IMR-90 (cell line): ENCODE measurements around the gene STK33. TPM values are rescaled to one million over a fixed set of nuclear protein-coding genes. Genes with fewer than 3 reads are reported as not detected.

Source experiments
- ATAC-seq: fragments of 200-7000 bp; cut with Tn5 transposase; 2 replicates; pipeline ENCODE4 v1.9.1; 2020; ENCODE audit warnings: low read depth, mild to moderate bottlenecking, moderate library complexity
- BruUV-seq: library from RNA; stranded (reverse); fragments of 400-500 nt; replicated peaks from 2 replicates; lab custom pipeline; 2021; lab: Mats Ljungman, UMichigan
- CTCF ChIA-PET: fragments of 300-600 bp; formaldehyde crosslinking; extraction: SDS; loops from one replicate; lab custom pipeline; 2021; ENCODE audit warnings: antibody characterized with exemption; lab: Yijun Ruan, JAX
- POLR2A ChIA-PET: fragments of 300-600 bp; sonication (Branson Sonifier 250); formaldehyde crosslinking; loops from one replicate; lab custom pipeline; 2022; ENCODE audit warnings: antibody characterized with exemption; ENCODE audit not compliant: unreplicated experiment; lab: Charles Lee
- DNase-seq: peaks from one replicate; pipeline ENCODE4 v3.0.0; 2013
- H2AFZ ChIP-seq: replicated peaks from 2 replicates; pipeline ENCODE3; 2013; ENCODE audit warnings: low read length, mild to moderate bottlenecking; ENCODE audit not compliant: poor library complexity
- H2AK5ac ChIP-seq: 2 replicates; pipeline ENCODE4 v1.6.1; 2013; ENCODE audit warnings: low read depth, low read length, inconsistent platforms
- H2AK9ac ChIP-seq: replicated peaks from 2 replicates; pipeline ENCODE3; 2013; ENCODE audit warnings: mild to moderate bottlenecking, low read depth, low read length, moderate library complexity; ENCODE audit not compliant: poor library complexity
- H2BK120ac ChIP-seq: 2 replicates; pipeline ENCODE4 v1.6.1; 2013; ENCODE audit warnings: low read depth, low read length, inconsistent platforms
- H2BK15ac ChIP-seq: 3 replicates; pipeline ENCODE4 v1.6.1; 2013; ENCODE audit warnings: low read depth, low read length, inconsistent platforms
- H2BK20ac ChIP-seq: 2 replicates; pipeline ENCODE4 v1.6.1; 2013; ENCODE audit warnings: low read depth, mild to moderate bottlenecking, inconsistent platforms, low read length, moderate library complexity
- H2BK5ac ChIP-seq: 2 replicates; pipeline ENCODE4 v1.6.1; 2013; ENCODE audit warnings: mild to moderate bottlenecking, low read depth, low read length, inconsistent platforms; ENCODE audit not compliant: poor library complexity, severe bottlenecking
- H3K14ac ChIP-seq: replicated peaks from 2 replicates; pipeline ENCODE4 v1.6.1; 2013; ENCODE audit warnings: low read depth, low read length, inconsistent platforms
- H3K18ac ChIP-seq: 2 replicates; pipeline ENCODE4 v1.6.1; 2013; ENCODE audit warnings: low read depth, low read length, control low read depth
- H3K23ac ChIP-seq: 2 replicates; pipeline ENCODE4 v1.6.1; 2013; ENCODE audit warnings: low read depth, low read length, inconsistent platforms
- H3K27ac ChIP-seq: 2 replicates; pipeline ENCODE4 v1.5.1; 2013; ENCODE audit warnings: mild to moderate bottlenecking, control low read depth, low read length; ENCODE audit not compliant: insufficient read depth
- H3K27me3 ChIP-seq: 2 replicates; pipeline ENCODE4 v1.6.1; 2013; ENCODE audit warnings: low read length; ENCODE audit not compliant: control insufficient read depth, insufficient read depth
- H3K36me3 ChIP-seq: 2 replicates; pipeline ENCODE4 v1.6.1; 2013; ENCODE audit warnings: low read length, mixed read lengths; ENCODE audit not compliant: control insufficient read depth, insufficient read depth
- H3K4ac ChIP-seq: 2 replicates; pipeline ENCODE4 v1.6.1; 2013; ENCODE audit warnings: low read depth, low read length, inconsistent platforms
- H3K4me1 ChIP-seq: 2 replicates; pipeline ENCODE4 v1.6.1; 2013; ENCODE audit warnings: low read length, mixed read lengths; ENCODE audit not compliant: control insufficient read depth, insufficient read depth
- H3K4me2 ChIP-seq: 2 replicates; pipeline ENCODE4 v1.6.1; 2013; ENCODE audit warnings: low read depth, mild to moderate bottlenecking, control low read depth, low read length, moderate library complexity
- H3K4me3 ChIP-seq: 2 replicates; pipeline ENCODE4 v1.5.1; 2013; ENCODE audit warnings: low read depth, mild to moderate bottlenecking, control low read depth, low read length, moderate library complexity; ENCODE audit not compliant: insufficient read depth
- H3K56ac ChIP-seq: 2 replicates; pipeline ENCODE4 v1.6.1; 2013; ENCODE audit warnings: low read length, inconsistent platforms; ENCODE audit not compliant: insufficient read depth; ENCODE audit errors: extremely low read depth
- H3K79me1 ChIP-seq, 2 experiments: 2 replicates each; pipeline ENCODE4 v1.6.1; 2013; ENCODE audit warnings: low read length in 2 of 2, inconsistent platforms in 1 of 2, low read depth in 1 of 2
- H3K9ac ChIP-seq: 2 replicates; pipeline ENCODE4 v1.6.1; 2013; ENCODE audit warnings: low read depth, low read length, control low read depth
- H3K9me1 ChIP-seq: 2 replicates; pipeline ENCODE4 v1.6.1; 2013; ENCODE audit warnings: low read length, inconsistent platforms; ENCODE audit not compliant: insufficient read depth
- H3K9me3 ChIP-seq: 2 replicates; pipeline ENCODE4 v1.6.1; 2013; ENCODE audit warnings: low read length; ENCODE audit not compliant: control insufficient read depth, insufficient read depth
- H4K20me1 ChIP-seq: 2 replicates; pipeline ENCODE4 v1.6.1; 2013; ENCODE audit warnings: low read length, inconsistent platforms; ENCODE audit not compliant: insufficient read depth
- H4K5ac ChIP-seq: 2 replicates; pipeline ENCODE4 v1.6.1; 2013; ENCODE audit warnings: mild to moderate bottlenecking, low read depth, low read length, control low read depth
- H4K8ac ChIP-seq, 2 experiments: 2 replicates each; pipeline ENCODE4 v1.6.1; 2013; ENCODE audit warnings: low read depth in 2 of 2, low read length in 2 of 2, control low read depth in 1 of 2, inconsistent platforms in 1 of 2
- H4K91ac ChIP-seq: 2 replicates; pipeline ENCODE4 v1.6.1; 2013; ENCODE audit warnings: low read depth, low read length, inconsistent platforms; ENCODE audit not compliant: insufficient read depth
- CTCF ChIP-seq: conservative IDR thresholded peaks from 2 replicates; pipeline ENCODE4 v1.5.1; 2012; ENCODE audit warnings: mild to moderate bottlenecking, low read depth, low read length, improper control_type of control experiment
- ELK1 ChIP-seq: fragments of 150-350 bp; IDR thresholded peaks from 2 replicates; pipeline ENCODE4 v1.6.1; 2016; ENCODE audit warnings: low read depth, mild to moderate bottlenecking, low read length, moderate library complexity, borderline replicate concordance
- MAFK ChIP-seq: IDR thresholded peaks from 2 replicates; pipeline ENCODE4 v1.6.1; 2012; ENCODE audit warnings: low read depth, low read length, improper control_type of control experiment
- MAZ ChIP-seq: IDR thresholded peaks from 2 replicates; pipeline ENCODE4 v1.6.1; 2012; ENCODE audit warnings: low read depth, mild to moderate bottlenecking, low read length, improper control_type of control experiment, moderate library complexity, borderline replicate concordance
- RFX5 ChIP-seq: IDR thresholded peaks from 2 replicates; pipeline ENCODE4 v1.8.0; 2012; ENCODE audit warnings: low read depth, mild to moderate bottlenecking, low read length, moderate library complexity
- WGBS, 2 experiments: methylation state at CpG; one replicate each; pipeline versions ENCODE4 v1.1.5 to v1.1.7; 2013; ENCODE audit warnings: missing lambda C conversion rate in 2 of 2; ENCODE audit not compliant: insufficient read length in 1 of 2; ENCODE audit errors: extremely low coverage in 2 of 2; 5-methylcytosine and 5-hydroxymethylcytosine counted together
- dilution Hi-C: fragments of 300-500 bp; cut with HindIII; formaldehyde crosslinking; loops from one replicate; pipeline ENCODE4 v1.14.3; 2018; ENCODE audit warnings: low sequenced_read_pairs; ENCODE audit not compliant: unreplicated experiment
- in situ Hi-C: fragments of 300-500 bp; cut with MboI; formaldehyde crosslinking; loops from 3 replicates; pipeline ENCODE4 v1.14.3; 2019; ENCODE audit warnings: low sequenced_read_pairs, inconsistent platforms, mixed read lengths
- intact Hi-C: fragments of 100-400 bp; cut with micrococcal nuclease; formaldehyde crosslinking; loops from 2 replicates; pipeline ENCODE4 v1.10.0; 2022
- polyA plus RNA-seq, 3 experiments: library from polyadenylated mRNA; depleted of rRNA; stranded (reverse); fragments of >200 nt; gene quantifications; 2 replicates each; pipeline ENCODE4 v1.2.3, GENCODE V29; 2012; ENCODE audit warnings: low replicate concordance in 1 of 3
- total RNA-seq: library from RNA; depleted of rRNA; stranded (reverse); fragments of >200 nt; gene quantifications from 2 replicates; pipeline ENCODE4 v1.2.3, GENCODE V29; 2012

The STK33 gene
- total and polyA plus RNA-seq, 2 of the 4 experiments (the other 2 are of a cell fraction), result 2.3 to 2.6 TPM

GRCh38 chr11:8366316-8366715 lies 227.7 kb downstream of the STK33 start:
- Histone ChIP-seq H3K9ac (no peak overlapping the region), H3K14ac (no peak overlapping the region), H3K4ac (no peak overlapping the region), H3K9me3 (no peaks in the 10 kb centered on the region), H3K9me1 (no peaks in the 10 kb centered on the region), H4K91ac (no peak overlapping the region), H2BK5ac (no peak overlapping the region), H2BK20ac (no peak overlapping the region), H3K36me3 (no peaks in the 10 kb centered on the region), H3K23ac (no peak overlapping the region), H3K18ac (no peak overlapping the region), H3K4me1 (no peaks in the 10 kb centered on the region), H3K4me3 (no peak overlapping the region), H3K4me2 (no peak overlapping the region), H2BK120ac (no peak overlapping the region), H4K5ac (no peak overlapping the region), H2BK15ac (no peak overlapping the region), H2AK5ac (no peak overlapping the region), H4K8ac (no peak overlapping the region), H3K27me3 (peaks cover 14% of the 10 kb centered on the region), H4K20me1 (no peaks in the 10 kb centered on the region), H3K56ac (no peak overlapping the region), H2AK9ac (no peak overlapping the region), H3K27ac (no peak overlapping the region), H3K79me1 (no peaks in the 10 kb centered on the region), H2AFZ (no peak overlapping the region)
- 88% methylated on average over 3 of the region's 6 CpGs; no CpG with 5 or more reads in 1 of the 2 experiments for WGBS, 2 experiments
- BruUV-seq, result no TSS peak
- CTCF ChIA-PET, result no interaction called here
- intact Hi-C loops, result no loop called here
- dilution Hi-C loops, result no loop called here
- POLR2A ChIA-PET, result no interaction called here
- TF ChIP-seq CTCF (no peak), MAFK (no peak), RFX5 (no peak), ELK1 (no peak), MAZ (no peak)
- ATAC-seq (no peak), DNase-seq (no peak)
- in situ Hi-C loops, result no loop called here
